H1 (cell line): ENCODE results near the gene VMO1. TPM values are rescaled to one million over a fixed set of nuclear protein-coding genes. Genes with fewer than 3 reads are reported as not detected.

Source experiments
- CTCF ChIA-PET: fragments of 300-600 bp; sonication (Branson Sonifier 250); formaldehyde crosslinking; loops from one replicate; lab custom pipeline; 2021; ENCODE audit not compliant: partially characterized antibody; lab: Charles Lee
- POLR2A ChIA-PET: fragments of 300-600 bp; sonication (Branson Sonifier 250); formaldehyde crosslinking; loops from one replicate; lab custom pipeline; 2021; ENCODE audit warnings: inconsistent platforms; ENCODE audit not compliant: partially characterized antibody; lab: Charles Lee
- DNase-seq, 2 experiments: peaks; one replicate each; pipeline versions ENCODE4 v3.0.0 to v3.0.0-alpha.2; 2010 to 2022; ENCODE audit warnings: low spot score in 2 of 2, low read depth in 1 of 2, mixed read lengths in 1 of 2
- FAIRE-seq: peaks from 2 replicates; lab custom pipeline; 2011; peaks lifted over from hg19 to GRCh38; lab: Jason Lieb, UNC
- H2AFZ ChIP-seq: 2 replicates; pipeline ENCODE4 v1.8.1; 2012; ENCODE audit warnings: low read length, inconsistent platforms
- H2AK5ac ChIP-seq: 2 replicates; pipeline ENCODE4 v1.6.1; 2013; ENCODE audit warnings: low read depth, low read length
- H2BK120ac ChIP-seq: replicated peaks from 2 replicates; pipeline ENCODE3; 2013; ENCODE audit warnings: low read depth, low read length, inconsistent platforms
- H2BK12ac ChIP-seq: 2 replicates; pipeline ENCODE4 v1.6.1; 2013; ENCODE audit warnings: low read depth, low read length
- H2BK15ac ChIP-seq: 2 replicates; pipeline ENCODE4 v1.6.1; 2013; ENCODE audit warnings: low read length
- H2BK20ac ChIP-seq: 2 replicates; pipeline ENCODE4 v1.6.1; 2013; ENCODE audit warnings: low read length
- H2BK5ac ChIP-seq: 2 replicates; pipeline ENCODE4 v1.6.1; 2013; ENCODE audit warnings: low read depth, low read length
- H3K14ac ChIP-seq: 2 replicates; pipeline ENCODE4 v1.6.1; 2013; ENCODE audit warnings: inconsistent platforms; ENCODE audit not compliant: insufficient read length
- H3K18ac ChIP-seq: 2 replicates; pipeline ENCODE4 v1.6.1; 2013; ENCODE audit warnings: low read length; ENCODE audit errors: extremely low read depth
- H3K23ac ChIP-seq: 2 replicates; pipeline ENCODE4 v1.6.1; 2013; ENCODE audit warnings: inconsistent platforms; ENCODE audit not compliant: insufficient read length
- H3K23me2 ChIP-seq: 2 replicates; pipeline ENCODE4 v1.6.1; 2013; ENCODE audit warnings: low read depth, low read length
- H3K27ac ChIP-seq: 2 replicates; pipeline ENCODE4 v1.6.1; 2011; ENCODE audit warnings: low read depth, low read length, inconsistent platforms
- H3K27me3 ChIP-seq, 4 experiments: replicated peaks in 1 of 4; 1 replicate in 1 of 4; 2 replicates in 3 of 4; pipeline versions ENCODE4 v1.6.1 to v1.8.1; 2011 to 2013; ENCODE audit warnings: low read length in 3 of 4, mild to moderate bottlenecking in 3 of 4, inconsistent platforms in 2 of 4, mixed read lengths in 2 of 4, moderate library complexity in 1 of 4; ENCODE audit not compliant: control insufficient read depth in 3 of 4, insufficient read depth in 3 of 4; ENCODE audit errors: extremely low read depth in 1 of 4
- H3K36me3 ChIP-seq, 4 experiments: 2 replicates each; pipeline versions ENCODE4 v1.6.1 to v1.8.1; 2011 to 2013; ENCODE audit warnings: mild to moderate bottlenecking in 4 of 4, low read length in 3 of 4, moderate library complexity in 2 of 4, control low read depth in 1 of 4, inconsistent platforms in 1 of 4; ENCODE audit not compliant: insufficient read depth in 4 of 4, control insufficient read depth in 2 of 4
- H3K4ac ChIP-seq: replicated peaks from 2 replicates; pipeline ENCODE3; 2013; ENCODE audit warnings: low read length, low read depth, mixed read lengths, inconsistent platforms; ENCODE audit not compliant: insufficient read length
- H3K4me1 ChIP-seq, 4 experiments: replicated peaks in 1 of 4; 1 replicate in 1 of 4; 2 replicates in 3 of 4; pipeline versions ENCODE4 v1.6.1 to v1.8.1; 2011 to 2013; ENCODE audit warnings: low read length in 3 of 4, inconsistent platforms in 2 of 4, mixed read lengths in 1 of 4; ENCODE audit not compliant: insufficient read depth in 4 of 4, control insufficient read depth in 3 of 4
- H3K4me2 ChIP-seq, 2 experiments: 2 replicates each; pipeline versions ENCODE4 v1.6.1 to v1.8.1; 2011 to 2013; ENCODE audit warnings: low read depth in 2 of 2, low read length in 2 of 2, control low read depth in 1 of 2, inconsistent platforms in 1 of 2, mild to moderate bottlenecking in 1 of 2; ENCODE audit not compliant: insufficient read depth in 1 of 2
- H3K4me3 ChIP-seq, 4 experiments: fragments of 200-600, 300-600 bp in 1 of 4; sonication (generic), shearing (Covaris generic), sonication (Bioruptor Twin) in 1 of 4; 2 replicates each; pipeline versions ENCODE4 v1.5.1 to v1.8.1; 2011 to 2016; ENCODE audit warnings: low read length in 4 of 4, low read depth in 3 of 4, control low read depth in 2 of 4, inconsistent platforms in 2 of 4, mild to moderate bottlenecking in 2 of 4, mixed read lengths in 1 of 4, moderate library complexity in 1 of 4; ENCODE audit not compliant: insufficient read depth in 2 of 4; ENCODE audit errors: extremely low read depth in 1 of 4
- H3K56ac ChIP-seq: replicated peaks from 2 replicates; pipeline ENCODE3; 2013; ENCODE audit warnings: low read depth, mild to moderate bottlenecking, mixed read lengths, low read length, inconsistent platforms; ENCODE audit not compliant: insufficient read length
- H3K79me1 ChIP-seq: 2 replicates; pipeline ENCODE4 v1.6.1; 2013; ENCODE audit warnings: low read depth, low read length, control low read depth
- H3K79me2 ChIP-seq, 2 experiments: 2 replicates each; pipeline versions ENCODE4 v1.6.1 to v1.8.1; 2012 to 2013; ENCODE audit warnings: low read length in 2 of 2, mild to moderate bottlenecking in 2 of 2, inconsistent platforms in 1 of 2; ENCODE audit not compliant: insufficient read depth in 2 of 2, control insufficient read depth in 1 of 2
- H3K9ac ChIP-seq, 4 experiments: replicated peaks in 1 of 4; 1 replicate in 1 of 4; 2 replicates in 3 of 4; pipeline versions ENCODE4 v1.6.1 to v1.8.1; 2011 to 2013; ENCODE audit warnings: low read depth in 3 of 4, low read length in 3 of 4, control low read depth in 2 of 4, mild to moderate bottlenecking in 2 of 4, moderate library complexity in 2 of 4, inconsistent platforms in 1 of 4; ENCODE audit errors: extremely low read depth in 1 of 4
- H3K9me3 ChIP-seq, 2 experiments: 2 replicates each; pipeline versions ENCODE4 v1.6.1 to v1.8.1; 2012 to 2013; ENCODE audit warnings: mild to moderate bottlenecking in 2 of 2, moderate library complexity in 2 of 2, control low read depth in 1 of 2, inconsistent platforms in 1 of 2, low read depth in 1 of 2, low read length in 1 of 2, mixed read lengths in 1 of 2; ENCODE audit not compliant: insufficient read depth in 2 of 2
- H4K20me1 ChIP-seq, 2 experiments: replicated peaks in 1 of 2; 2 replicates each; pipeline versions ENCODE3 to v1.8.1; 2011 to 2013; ENCODE audit warnings: inconsistent platforms in 2 of 2, low read length in 2 of 2, mild to moderate bottlenecking in 1 of 2; ENCODE audit not compliant: insufficient read depth in 2 of 2, control insufficient read depth in 1 of 2
- H4K5ac ChIP-seq: 2 replicates; pipeline ENCODE4 v1.6.1; 2013; ENCODE audit warnings: low read length, low read depth, mixed read lengths, inconsistent platforms; ENCODE audit not compliant: insufficient read length
- H4K8ac ChIP-seq: 2 replicates; pipeline ENCODE4 v1.8.0; 2013; ENCODE audit warnings: mild to moderate bottlenecking, moderate library complexity, low read length, inconsistent platforms; ENCODE audit not compliant: insufficient read depth; ENCODE audit errors: extremely low read depth
- H4K91ac ChIP-seq: replicated peaks from 2 replicates; pipeline ENCODE3; 2013; ENCODE audit warnings: low read length, mixed read lengths, inconsistent platforms; ENCODE audit not compliant: insufficient read length
- CHD2 ChIP-seq: IDR thresholded peaks from 2 replicates; pipeline ENCODE4 v1.6.1; 2012; ENCODE audit warnings: low read length, improper control_type of control experiment
- CREB1 ChIP-seq: IDR thresholded peaks from 2 replicates; pipeline ENCODE4 v1.6.1; 2012; ENCODE audit warnings: inconsistent platforms
- CTBP2 ChIP-seq: IDR thresholded peaks from 2 replicates; pipeline ENCODE4 v1.7.0; 2011; ENCODE audit warnings: borderline replicate concordance, mild to moderate bottlenecking, moderate library complexity, mixed read lengths, low read length; ENCODE audit not compliant: insufficient read depth, insufficient read length
- POLR2A ChIP-seq, 2 experiments: IDR thresholded peaks; 1 replicate in 1 of 2; 2 replicates in 1 of 2; pipeline ENCODE4 v1.6.1; 2011; ENCODE audit warnings: low read depth in 2 of 2, low read length in 2 of 2, mild to moderate bottlenecking in 2 of 2; ENCODE audit errors: control extremely low read depth in 1 of 2
- SAP30 ChIP-seq: fragments of 300-600 bp; sonication (generic); IDR thresholded peaks from 2 replicates; pipeline ENCODE4 v1.7.1; 2012; ENCODE audit warnings: low read length, moderate library complexity, mild to moderate bottlenecking, inconsistent platforms; ENCODE audit not compliant: insufficient read depth, insufficient replicate concordance
- YY1 ChIP-seq: IDR thresholded peaks from 2 replicates; pipeline ENCODE4 v1.6.1; 2011; ENCODE audit warnings: low read depth, mild to moderate bottlenecking, low read length
- WGBS, 2 experiments: shearing (Covaris generic) in 1 of 2; methylation state at CpG; one replicate each; pipeline versions ENCODE4 v1.1.6 to v1.1.7; 2013 to 2015; ENCODE audit warnings: low lambda C conversion rate in 2 of 2, mixed read lengths in 2 of 2, inconsistent platforms in 1 of 2, low coverage in 1 of 2, missing lambda C conversion rate in 1 of 2; ENCODE audit not compliant: insufficient replicate concordance in 2 of 2, insufficient coverage in 1 of 2, insufficient read length in 1 of 2; ENCODE audit errors: extremely low coverage in 1 of 2, missing lambda C conversion rate in 1 of 2; 5-methylcytosine and 5-hydroxymethylcytosine counted together
- polyA plus RNA-seq, 7 experiments: library from polyadenylated mRNA; depleted of rRNA in 3 of 7; stranded (reverse) in 5 of 7; unstranded in 2 of 7; fragments of >200 nt in 5 of 7; fragments of 200-250 nt in 2 of 7; gene quantifications; 1 replicate in 5 of 7; 2 replicates in 1 of 7; 4 replicates in 1 of 7; pipeline versions ENCODE4 v1.2.1 to v1.2.3, GENCODE V29; 2011 to 2013; ENCODE audit warnings: missing spikeins in 2 of 7, mixed read lengths in 2 of 7
- total RNA-seq: library from RNA; stranded (reverse); fragmentation: NEBNext Ultra II Directional; extraction: Animal tissue kit (Norgen Biotek cat#: 25700); gene quantifications from 2 replicates; pipeline ENCODE4 v1.2.1, GENCODE V29; 2021

Gene VMO1
- total and polyA plus RNA-seq, 2 of the 8 experiments (the other 6 are each of a cell fraction or from before 2014, with no cell fraction given): 0.30 TPM; not detected in 1

DNA sequence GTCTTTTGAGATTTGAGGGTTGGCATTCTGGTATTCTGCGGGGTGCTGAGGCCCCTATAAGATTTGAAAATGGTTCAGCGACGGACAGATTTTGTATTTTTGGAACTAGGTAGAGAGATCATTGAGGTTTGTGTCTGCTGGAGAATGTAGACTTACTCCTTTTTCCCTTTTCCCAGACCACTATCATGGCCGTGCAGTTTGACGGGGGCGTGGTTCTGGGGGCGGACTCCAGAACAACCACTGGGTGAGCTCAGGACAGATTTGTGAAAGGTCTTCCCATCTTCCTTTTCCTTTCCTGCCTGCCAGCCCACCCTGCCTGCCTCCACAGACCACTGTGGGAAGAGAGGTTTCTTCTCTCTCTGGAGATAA, 10.4 kb upstream of the VMO1 start:
- Histone ChIP-seq H4K5ac (no peak overlapping the region), H3K4ac (no peak overlapping the region), H3K23me2 (peaks cover 6% of the 10 kb centered on the region; the same call in 1 of the 2 replicates), H4K91ac (no peak overlapping the region), H3K4me2 (peak overlapping the region; percentile 67 to 69)
- TF ChIP-seq YY1 (peak; percentile 63; the same call in 1 of the 2 replicates), CTBP2 (no peak), CHD2 (no peak), POLR2A (IDR thresholded peaks at IDR 0.05; ENCODE audit: control extremely low read depth in 1 of 2, low read depth in 2 of 2, low read length in 2 of 2) (peak in 1 of 2 experiments; percentile 6; a peak in 1 of 3 replicates), CREB1 (no peak), SAP30 (peak; percentile 72)
- TF ChIP-seq, all 59 proteins: peak for 3
- Histone ChIP-seq H3K79me2 (peaks cover 0 to 19% of the 10 kb centered on the region in 2 experiments; a peak in 2 of 4 replicates), H2AK5ac (peak overlapping the region; percentile 89), H3K9me3 (no peaks in the 10 kb centered on the region), H2BK120ac (no peak overlapping the region), H3K23ac (no peak overlapping the region), H2BK12ac (peak overlapping the region; percentile 100), H3K9ac (peak overlapping the region in 3 of 4 experiments; percentile 83 to 98 (median 88); a peak in 6 of 7 replicates), H3K36me3 (peaks cover 0 to 20% (median 12%) of the 10 kb centered on the region in 4 experiments; a peak in 7 of 8 replicates), H3K27me3 (no peaks in the 10 kb centered on the region; a peak in 1 of 7 replicates), H4K20me1 (peaks cover 0 to 4% of the 10 kb centered on the region in 2 experiments), H2AFZ (peak overlapping the region; percentile 47; the same call in 1 of the 2 replicates), H2BK15ac (peak overlapping the region; percentile 100), H3K4me3 (peak overlapping the region; percentile 96 to 100 (median 98)), H2BK5ac (peak overlapping the region; percentile 99), H3K4me1 (no peaks in the 10 kb centered on the region; a peak in 1 of 7 replicates), H3K18ac (0 out of 2 replicates have a peak overlapping the region, but pooled peaks have one; percentile 94), H4K8ac (peak overlapping the region; percentile 98), H3K79me1 (peaks cover 7% of the 10 kb centered on the region), H2BK20ac (no peak overlapping the region), H3K56ac (peak overlapping the region; percentile 85), H3K14ac (peak overlapping the region; percentile 66), H3K27ac (peak overlapping the region; percentile 70)
- peak; percentile 42 for FAIRE-seq
- peak in 1 of 2 experiments; percentile 63 for DNase-seq
- ChIA-PET CTCF (interaction anchor here (0.8 to 2.5 kb wide), 5 partner anchors 52 to 87 kb away, joined by 3 to 11 read pairs (median 4); no protein-coding TSS in a partner anchor), POLR2A (interaction anchor here (1.0 to 3.2 kb wide), 5 partner anchors 10 to 103 kb away, joined by 3 to 25 read pairs (median 3); partner anchors contain the start of genes C17orf107 and PLD2)
- 4% methylated on average over 7 of the region's 7 CpGs; no CpG with 5 or more reads in 1 of the 2 experiments for WGBS, 2 experiments
